Activated CD4-positive, alpha-beta T cell treated with anti-CD3 and anti-CD28 coated beads for 36 hours (primary cell): ENCODE data around the gene SLC10A7. TPM values are rescaled to one million over a fixed set of nuclear protein-coding genes. Genes with fewer than 3 reads are reported as not detected.

Source experiments
- ATAC-seq: fragments of 200-7000 bp; cut with Tn5 transposase; one replicate; pipeline ENCODE4 v1.10.0; 2021; ENCODE audit warnings: mild to moderate bottlenecking, moderate library complexity
- CTCF ChIA-PET: fragments of 350-600 bp; sonication (Branson Sonifier 250); formaldehyde crosslinking; loops from one replicate; lab custom pipeline; 2021; ENCODE audit warnings: antibody characterized with exemption; lab: Charles Lee
- POLR2A ChIA-PET: fragments of 350-600 bp; sonication (Branson Sonifier 250); formaldehyde crosslinking; loops from one replicate; lab custom pipeline; 2021; ENCODE audit warnings: antibody characterized with exemption, inconsistent platforms; lab: Charles Lee
- DNase-seq: peaks from one replicate; pipeline ENCODE4 v3.0.0-alpha.2; 2020
- H3K27ac Mint-ChIP-seq: one replicate; pipeline ENCODE4 v1.8.0; 2021; ENCODE audit warnings: mixed read lengths
- H3K27me3 Mint-ChIP-seq: one replicate; pipeline ENCODE4 v1.8.0; 2021; ENCODE audit warnings: mixed read lengths
- H3K36me3 Mint-ChIP-seq: one replicate; pipeline ENCODE4 v1.8.0; 2021; ENCODE audit warnings: low read depth, mixed read lengths
- H3K4me1 Mint-ChIP-seq: one replicate; pipeline ENCODE4 v1.8.0; 2021; ENCODE audit warnings: mixed read lengths
- H3K4me3 Mint-ChIP-seq: one replicate; pipeline ENCODE4 v1.8.0; 2021; ENCODE audit warnings: mild to moderate bottlenecking, moderate library complexity, mixed read lengths
- H3K9me3 Mint-ChIP-seq: one replicate; pipeline ENCODE4 v1.8.0; 2021; ENCODE audit warnings: low read depth, mixed read lengths
- intact Hi-C, 2 experiments: fragments of 100-400 bp; cut with DNase I in 1 of 2; cut with micrococcal nuclease in 1 of 2; formaldehyde crosslinking; loops; one replicate each; pipeline versions ENCODE4 v1.14.2 to v1.15.1; 2022 to 2024; cut with DNase I, micrococcal nuclease
- total RNA-seq, 2 experiments: library from RNA; stranded (reverse); gene quantifications; one replicate each; pipeline ENCODE4 v1.2.3, GENCODE V29; 2021

Gene SLC10A7
- total RNA-seq, 2 experiments from 2014 or later = 16.5 to 19.2 TPM

DNA sequence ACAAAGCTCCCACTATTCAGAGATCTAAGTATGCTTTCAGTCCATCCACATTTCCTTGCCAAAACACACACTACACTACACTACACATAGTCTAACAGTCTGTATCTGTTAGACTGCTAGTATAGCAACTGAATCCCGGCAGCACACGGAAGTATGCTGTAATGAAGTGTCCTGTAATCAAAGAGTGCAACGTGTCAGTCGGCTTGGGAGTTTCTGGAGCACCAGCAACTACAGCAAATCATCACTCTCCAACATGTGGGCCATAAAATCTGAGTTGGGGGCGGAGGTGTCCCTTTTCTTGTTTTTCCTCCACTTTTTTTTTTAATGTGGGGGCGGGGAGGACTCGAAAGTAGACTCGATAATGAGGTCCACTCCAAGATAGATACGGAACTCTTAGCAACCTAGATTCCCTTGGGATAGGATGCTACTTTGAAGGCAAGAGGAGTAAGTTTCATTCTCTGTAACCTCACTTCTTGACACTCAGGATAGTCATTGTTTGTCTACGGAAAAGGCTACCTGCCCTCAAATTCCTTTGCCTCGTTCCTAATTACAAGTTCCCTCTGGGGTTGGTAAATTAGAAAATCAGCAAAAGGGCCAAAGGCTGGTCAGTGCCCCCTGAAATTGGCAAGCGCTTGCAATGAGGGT is 722 bp downstream of the SLC10A7 start:
- DNase-seq (peak; percentile 53), ATAC-seq (peak; percentile 52)
- no peak overlapping the region for H3K27ac Mint-ChIP-seq
- H3K4me3 Mint-ChIP-seq = no peak overlapping the region
- H3K9me3 Mint-ChIP-seq = no peaks in the 10 kb centered on the region
- intact Hi-C loops = loop anchor here (1.0 to 10.0 kb wide), 8 partner anchors 63 to 1921 kb away; partner anchors contain the start of genes ABCE1 (in 1 of the 2), ANAPC10 (in 1 of the 2), LSM6 (in 1 of the 2) and MMAA (in 1 of the 2)
- peaks cover 3% of the 10 kb centered on the region for H3K36me3 Mint-ChIP-seq
- peaks cover 27% of the 10 kb centered on the region for H3K4me1 Mint-ChIP-seq
- ChIA-PET POLR2A (no interaction called here), CTCF (interaction anchor here (1.0 kb wide), 1 partner anchor 35 kb away, joined by 4 read pairs; no protein-coding TSS in a partner anchor)
- H3K27me3 Mint-ChIP-seq = no peaks in the 10 kb centered on the region

DNA sequence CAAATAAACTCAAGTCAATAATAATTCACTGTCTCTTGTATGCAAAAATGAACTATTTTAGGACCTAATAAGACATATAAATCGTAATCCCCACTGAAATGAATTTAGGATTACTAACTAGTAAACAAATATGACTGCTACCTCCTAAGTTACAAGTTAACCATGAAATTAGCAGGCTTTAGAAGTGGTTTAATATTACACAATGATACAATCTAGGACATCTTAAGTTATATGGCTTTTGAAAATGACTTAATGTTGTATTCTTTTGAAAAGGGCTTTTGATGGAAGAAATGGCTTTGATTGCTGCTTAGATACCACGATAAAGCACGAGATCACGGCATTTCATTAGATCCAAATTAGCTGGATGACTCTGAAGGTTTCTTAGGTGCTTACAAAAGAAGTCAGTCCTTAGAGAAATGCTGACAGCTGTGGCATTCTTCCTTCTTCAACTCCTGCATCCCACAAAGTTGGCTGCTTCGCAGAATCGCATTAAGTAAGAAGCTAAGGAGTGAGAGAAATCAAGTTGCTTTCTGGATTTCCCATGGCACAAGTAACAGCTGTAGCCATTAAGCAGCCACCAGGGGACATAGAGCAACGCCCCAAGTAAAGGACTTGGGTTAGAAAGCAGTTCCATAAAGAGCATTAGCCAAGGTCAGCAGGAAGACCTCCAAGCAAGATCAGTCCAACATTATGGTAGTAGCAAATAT is 6.9 kb downstream of the SLC10A7 start:
- intact Hi-C loops = no loop called here
- H3K36me3 Mint-ChIP-seq = peaks cover 15% of the 10 kb centered on the region
- no peaks in the 10 kb centered on the region for H3K9me3 Mint-ChIP-seq
- POLR2A ChIA-PET = no interaction called here
- no peak overlapping the region for H3K27ac Mint-ChIP-seq
- DNase-seq (no peak), ATAC-seq (no peak)
- no peaks in the 10 kb centered on the region for H3K27me3 Mint-ChIP-seq
- peaks cover 11% of the 10 kb centered on the region for H3K4me1 Mint-ChIP-seq
- CTCF ChIA-PET = no interaction called here
- H3K4me3 Mint-ChIP-seq = no peak overlapping the region

DNA sequence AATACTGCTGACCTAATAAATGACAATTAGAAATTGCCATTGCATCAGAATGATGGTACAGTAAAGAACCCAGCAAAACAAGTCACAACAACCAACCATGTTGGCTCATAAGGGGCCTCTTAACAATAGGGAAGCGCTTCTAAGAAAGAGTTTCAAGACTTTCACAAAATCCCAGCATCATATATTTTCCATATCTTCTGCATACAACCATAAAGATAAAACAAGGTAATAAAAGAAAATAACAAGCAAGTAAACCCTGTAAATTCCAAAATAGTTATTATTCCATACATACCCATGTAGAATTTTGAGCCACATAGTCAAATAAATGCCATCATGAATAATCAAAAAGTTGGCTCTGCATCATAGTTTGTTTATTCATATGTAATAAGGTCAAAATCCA is 8.2 kb downstream of the SLC10A7 start:
- no peaks in the 10 kb centered on the region for H3K27me3 Mint-ChIP-seq
- H3K4me3 Mint-ChIP-seq = no peak overlapping the region
- POLR2A ChIA-PET = no interaction called here
- H3K9me3 Mint-ChIP-seq = no peaks in the 10 kb centered on the region
- peaks cover 21% of the 10 kb centered on the region for H3K36me3 Mint-ChIP-seq
- CTCF ChIA-PET = no interaction called here
- ATAC-seq (no peak), DNase-seq (no peak)
- intact Hi-C loops = no loop called here
- peaks cover 10% of the 10 kb centered on the region for H3K4me1 Mint-ChIP-seq
- H3K27ac Mint-ChIP-seq = no peak overlapping the region

DNA sequence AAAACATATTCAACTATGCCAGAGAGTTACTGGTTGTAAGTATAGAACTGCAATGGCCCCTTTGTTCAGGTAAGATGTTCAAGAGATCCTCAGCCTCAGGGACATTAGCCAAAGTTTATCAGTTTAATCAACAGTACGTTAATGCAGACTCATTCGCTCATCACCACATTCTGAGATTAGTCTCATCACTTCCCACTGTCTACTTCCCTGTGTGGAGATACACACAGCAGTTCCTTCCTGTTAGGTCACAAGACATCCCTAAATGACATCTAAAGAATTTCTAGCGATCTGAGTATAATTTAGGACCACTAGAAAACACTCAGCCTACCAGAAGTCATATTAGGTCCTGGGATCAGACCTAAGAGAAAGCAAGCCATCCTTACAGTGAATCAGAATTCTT is 10.4 kb downstream of the SLC10A7 start:
- Mint-ChIP-seq H3K27ac (no peak overlapping the region), H3K27me3 (no peaks in the 10 kb centered on the region), H3K4me3 (no peak overlapping the region), H3K36me3 (peaks cover 31% of the 10 kb centered on the region), H3K9me3 (no peaks in the 10 kb centered on the region), H3K4me1 (peaks cover 10% of the 10 kb centered on the region)
- POLR2A ChIA-PET = no interaction called here
- intact Hi-C loops = no loop called here
- no peak for DNase-seq
- ATAC-seq = no peak
- CTCF ChIA-PET = interaction anchor here (0.5 to 1.0 kb wide), 4 partner anchors 12 to 372 kb away, joined by 3 to 4 read pairs (median 3); no protein-coding TSS in a partner anchor

DNA sequence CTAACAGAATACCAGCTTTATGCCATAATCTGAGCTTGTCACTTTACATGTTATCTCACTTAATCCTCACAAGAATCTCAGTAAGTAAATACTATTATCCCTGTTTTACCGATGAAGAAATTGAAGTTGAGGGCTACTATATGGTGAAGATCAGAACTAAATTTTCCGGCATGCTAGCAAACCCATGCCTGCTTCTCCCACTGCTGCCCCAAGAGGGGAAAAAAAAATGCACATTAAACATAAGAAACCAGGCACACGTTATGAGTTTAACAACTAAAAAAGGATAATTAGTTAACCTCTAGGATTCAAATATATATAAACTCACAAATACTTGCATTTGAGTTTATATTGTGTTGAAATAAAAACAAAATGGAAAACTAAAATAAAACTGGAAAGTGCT is 10.8 kb downstream of the SLC10A7 start:
- ChIA-PET CTCF (interaction anchor here (0.5 to 1.0 kb wide), 3 partner anchors 12 to 372 kb away, joined by 3 to 4 read pairs (median 3); no protein-coding TSS in a partner anchor), POLR2A (no interaction called here)
- DNase-seq (no peak), ATAC-seq (no peak)
- no peaks in the 10 kb centered on the region for H3K9me3 Mint-ChIP-seq
- H3K36me3 Mint-ChIP-seq = peaks cover 32% of the 10 kb centered on the region
- no peak overlapping the region for H3K27ac Mint-ChIP-seq
- H3K4me1 Mint-ChIP-seq = peaks cover 13% of the 10 kb centered on the region
- no peak overlapping the region for H3K4me3 Mint-ChIP-seq
- no peaks in the 10 kb centered on the region for H3K27me3 Mint-ChIP-seq
- intact Hi-C loops = no loop called here

DNA sequence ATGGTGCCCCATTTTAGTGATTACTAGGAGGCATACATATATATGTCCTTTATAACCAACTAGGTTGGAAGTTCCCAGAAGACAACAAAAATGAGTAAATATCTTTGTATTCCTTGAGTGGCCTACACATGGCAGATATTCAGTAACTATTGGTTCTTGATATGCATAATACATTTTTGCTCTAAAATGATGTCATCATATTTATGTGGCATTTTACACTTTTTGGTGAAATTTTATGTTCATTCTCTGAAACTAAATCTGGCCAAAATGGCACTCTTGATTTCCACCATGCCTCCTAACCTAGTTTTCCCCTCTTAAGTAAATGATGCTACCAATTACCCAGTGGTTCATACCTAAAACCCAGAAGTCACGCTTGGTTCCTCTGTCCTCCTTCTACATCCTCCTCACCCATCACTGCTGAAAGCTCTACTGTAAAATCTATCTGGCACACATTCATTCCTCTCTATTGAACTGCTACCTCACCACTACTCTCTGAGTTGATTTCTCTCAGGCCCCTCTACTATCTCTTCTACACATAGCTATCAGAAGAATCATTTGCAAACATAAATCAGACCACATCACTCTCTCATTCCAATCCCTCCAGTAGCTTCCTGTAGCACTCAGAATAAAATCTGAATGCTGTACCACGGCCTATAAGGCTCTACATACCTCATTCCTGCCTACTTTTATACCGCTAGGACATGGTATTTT is 13.4 kb downstream of the SLC10A7 start:
- CTCF ChIA-PET = interaction anchor here (0.8 kb wide), 1 partner anchor 109 kb away, joined by 3 read pairs; no protein-coding TSS in a partner anchor
- intact Hi-C loops = no loop called here

DNA sequence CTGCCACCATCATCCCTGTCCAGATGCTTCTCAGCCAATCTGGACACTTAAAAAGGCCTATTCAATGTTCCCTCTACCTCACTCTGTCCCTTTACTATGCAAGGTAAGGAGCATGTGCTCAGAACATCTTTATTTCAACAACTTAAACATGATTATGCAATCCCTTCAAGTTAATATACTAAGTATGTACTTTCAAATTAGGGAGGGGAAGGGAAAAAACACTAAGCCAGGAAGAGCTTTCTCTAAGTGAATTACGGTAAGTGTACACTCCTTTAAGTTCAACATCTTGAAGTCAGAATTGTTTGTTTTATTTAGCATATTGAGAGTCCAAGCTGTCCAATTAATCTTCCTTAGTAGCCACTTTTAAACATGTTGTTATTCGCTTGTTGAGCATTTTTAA is 14.1 kb downstream of the SLC10A7 start:
- H3K36me3 Mint-ChIP-seq = peaks cover 33% of the 10 kb centered on the region

More for the DNA sequence above, 13.4 kb downstream of the SLC10A7 start:
- Mint-ChIP-seq H3K36me3 (peaks cover 28% of the 10 kb centered on the region), H3K9me3 (no peaks in the 10 kb centered on the region), H3K4me1 (peaks cover 16% of the 10 kb centered on the region), H3K27ac (no peak overlapping the region), H3K4me3 (no peak overlapping the region), H3K27me3 (no peaks in the 10 kb centered on the region)
- POLR2A ChIA-PET = no interaction called here
- DNase-seq = no peak
- ATAC-seq = peak; percentile 44

DNA sequence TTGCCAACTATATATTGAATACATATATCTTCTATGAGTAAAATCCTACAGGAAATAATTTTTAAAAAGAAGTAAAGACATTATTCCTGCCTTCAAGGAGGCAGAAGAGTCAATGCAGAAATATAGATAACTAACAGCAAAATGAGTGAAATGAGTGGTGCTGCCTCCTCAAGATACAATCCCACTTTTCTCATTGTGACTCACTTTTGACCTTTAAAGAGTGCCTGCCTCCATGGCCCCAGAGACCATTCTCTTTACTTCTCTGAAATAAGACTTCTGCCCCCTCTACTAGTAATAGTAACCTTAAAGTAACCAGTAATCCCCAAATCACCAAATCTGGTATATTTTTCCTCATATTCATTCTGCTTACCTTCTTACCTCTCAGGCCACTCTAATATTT is 15.5 kb downstream of the SLC10A7 start:
- H3K4me3 Mint-ChIP-seq = no peak overlapping the region
- no peaks in the 10 kb centered on the region for H3K9me3 Mint-ChIP-seq
- H3K4me1 Mint-ChIP-seq = peaks cover 16% of the 10 kb centered on the region
- DNase-seq = no peak
- ChIA-PET POLR2A (no interaction called here), CTCF (no interaction called here)
- no peak overlapping the region for H3K27ac Mint-ChIP-seq
- peaks cover 35% of the 10 kb centered on the region for H3K36me3 Mint-ChIP-seq
- intact Hi-C loops = no loop called here
- peak; percentile 80 for ATAC-seq
- no peaks in the 10 kb centered on the region for H3K27me3 Mint-ChIP-seq

More for the DNA sequence above, 14.1 kb downstream of the SLC10A7 start:
- no peak overlapping the region for H3K4me3 Mint-ChIP-seq
- no peaks in the 10 kb centered on the region for H3K9me3 Mint-ChIP-seq
- ChIA-PET CTCF (no interaction called here), POLR2A (no interaction called here)
- no peak overlapping the region for H3K27ac Mint-ChIP-seq
- H3K4me1 Mint-ChIP-seq = peaks cover 16% of the 10 kb centered on the region
- ATAC-seq (no peak), DNase-seq (no peak)
- H3K27me3 Mint-ChIP-seq = no peaks in the 10 kb centered on the region
- intact Hi-C loops = no loop called here

DNA sequence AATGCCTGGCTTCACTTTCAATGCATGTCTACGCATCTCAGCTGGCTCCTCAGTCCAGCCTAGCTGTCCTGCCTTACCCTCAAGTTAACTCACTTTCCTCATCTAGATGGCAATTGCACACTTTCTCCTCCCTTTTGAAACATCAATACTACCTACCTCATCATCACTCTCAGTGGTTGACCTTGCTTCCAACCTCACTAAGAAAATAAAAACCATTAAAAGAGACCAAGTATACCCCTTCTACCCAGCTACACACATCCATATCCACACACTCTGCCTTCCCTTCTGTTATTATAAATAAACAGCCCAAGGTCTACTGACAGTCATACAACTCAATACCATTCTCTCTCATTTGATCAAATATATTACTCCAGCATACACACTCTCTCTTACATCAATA is 21.5 kb downstream of the SLC10A7 start:
- no peak overlapping the region for H3K4me3 Mint-ChIP-seq
- H3K9me3 Mint-ChIP-seq = no peaks in the 10 kb centered on the region
- peaks cover 14% of the 10 kb centered on the region for H3K36me3 Mint-ChIP-seq
- peaks cover 16% of the 10 kb centered on the region for H3K4me1 Mint-ChIP-seq
- ATAC-seq (peak; percentile 33), DNase-seq (no peak)
- CTCF ChIA-PET = no interaction called here
- H3K27ac Mint-ChIP-seq = no peak overlapping the region
- POLR2A ChIA-PET = no interaction called here
- no peaks in the 10 kb centered on the region for H3K27me3 Mint-ChIP-seq
- intact Hi-C loops = no loop called here

DNA sequence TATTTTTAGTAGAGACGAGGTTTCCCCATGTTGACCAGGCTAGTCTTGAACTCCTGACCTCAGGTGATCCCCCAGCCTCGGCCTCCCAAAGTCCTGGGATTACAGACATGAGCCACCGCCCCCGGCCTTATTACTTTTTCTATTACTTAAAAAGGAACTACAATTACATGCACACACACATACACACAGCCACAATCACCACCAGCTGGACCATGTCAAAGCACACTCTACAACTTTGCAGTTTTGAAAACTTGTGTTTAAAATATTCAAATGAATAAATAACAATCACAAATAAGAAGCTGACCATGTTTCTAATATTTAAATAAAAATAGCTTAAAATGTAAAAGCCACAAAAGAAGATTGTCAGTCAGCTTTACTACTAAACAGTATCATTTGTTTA is 23.4 kb downstream of the SLC10A7 start:
- DNase-seq = no peak
- intact Hi-C loops = no loop called here
- Mint-ChIP-seq H3K36me3 (peaks cover 15% of the 10 kb centered on the region), H3K4me1 (peaks cover 24% of the 10 kb centered on the region), H3K27ac (no peak overlapping the region), H3K27me3 (no peaks in the 10 kb centered on the region), H3K9me3 (no peaks in the 10 kb centered on the region), H3K4me3 (no peak overlapping the region)
- ATAC-seq = no peak
- ChIA-PET CTCF (no interaction called here), POLR2A (no interaction called here)

DNA sequence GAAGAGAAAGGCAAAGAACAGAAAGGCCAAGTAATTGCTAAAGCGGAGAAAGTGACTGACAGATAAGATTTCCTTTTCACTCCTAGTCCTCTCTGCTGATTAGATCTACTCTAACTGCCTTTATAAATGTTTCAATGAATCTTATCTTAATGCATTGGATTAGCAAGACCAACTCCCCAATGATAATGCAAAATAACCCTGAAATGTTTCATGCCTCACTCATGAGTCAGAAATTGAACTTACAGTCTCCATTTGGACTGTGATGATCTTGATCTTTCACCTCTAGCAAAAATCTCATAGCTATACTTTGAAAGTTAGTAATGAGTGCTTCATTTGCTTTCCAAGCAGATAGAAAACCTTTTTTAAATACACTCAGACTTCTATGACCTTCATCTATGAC is 26.5 kb downstream of the SLC10A7 start:
- ATAC-seq = peak; percentile 89
- peaks cover 24% of the 10 kb centered on the region for H3K4me1 Mint-ChIP-seq
- CTCF ChIA-PET = interaction anchor here (1.1 to 1.7 kb wide), 4 partner anchors 9 to 123 kb away, joined by 3 to 4 read pairs (median 4); no protein-coding TSS in a partner anchor
- intact Hi-C loops = no loop called here
- H3K27ac Mint-ChIP-seq = no peak overlapping the region
- H3K9me3 Mint-ChIP-seq = no peaks in the 10 kb centered on the region
- no peak for DNase-seq
- no peak overlapping the region for H3K4me3 Mint-ChIP-seq
- POLR2A ChIA-PET = no interaction called here
- H3K27me3 Mint-ChIP-seq = no peaks in the 10 kb centered on the region
- peaks cover 10% of the 10 kb centered on the region for H3K36me3 Mint-ChIP-seq
